ENCODE data around the gene PPIC.

The PPIC gene

GRCh38 chr5:123036391-123037103, at the start of gene PPIC:
Gene PPIC, minus strand, starts transcription at chr5:123036725. Its CDS starts 100 bp downstream, at chr5:123036625.
- no peak for DNase-seq (ENCODE audit: low read depth, low spot score)

- no peak for DNase-seq (ENCODE audit: low read depth, low spot score)
These were observed 49.2 kb upstream of the PPIC start for GRCh38 chr5:123085638-123086286.

- no peak for DNase-seq (ENCODE audit: low read depth, low spot score)
These were observed 48.4 kb upstream of the PPIC start for GRCh38 chr5:123084730-123085605.

- no peak for DNase-seq (ENCODE audit: low read depth, low spot score)
These were observed 46.8 kb upstream of the PPIC start for GRCh38 chr5:123083298-123083697.

- no peak for DNase-seq (ENCODE audit: low read depth, low spot score)
These were observed 43.7 kb upstream of the PPIC start for GRCh38 chr5:123080215-123080614.

GRCh38 chr5:123075521-123076163, 39.1 kb upstream of the PPIC start:
- DNase-seq (ENCODE audit: low read depth, low spot score), result no peak

GRCh38 chr5:123068368-123068938, 31.9 kb upstream of the PPIC start:
- DNase-seq (ENCODE audit: low read depth, low spot score), result no peak

GRCh38 chr5:123066016-123066415, 29.5 kb upstream of the PPIC start:
- no peak for DNase-seq (ENCODE audit: low read depth, low spot score)

GRCh38 chr5:123059455-123059854, 22.9 kb upstream of the PPIC start:
- DNase-seq (ENCODE audit: low read depth, low spot score), result no peak

- no peak for DNase-seq (ENCODE audit: low read depth, low spot score)
These were observed 14.7 kb upstream of the PPIC start for GRCh38 chr5:123051206-123051605.

GRCh38 chr5:123047706-123048105, 11.2 kb upstream of the PPIC start:
- DNase-seq (ENCODE audit: low read depth, low spot score), result no peak

GRCh38 chr5:123046222-123046621, 9.7 kb upstream of the PPIC start:
- no peak for DNase-seq (ENCODE audit: low read depth, low spot score)

GRCh38 chr5:123044926-123045617, 8.5 kb upstream of the PPIC start:
- DNase-seq (ENCODE audit: low read depth, low spot score), result no peak

GRCh38 chr5:123039673-123040072, 3.1 kb upstream of the PPIC start:
- DNase-seq (ENCODE audit: low read depth, low spot score), result no peak

GRCh38 chr5:123037104-123037418, 536 bp upstream of the PPIC start:
- DNase-seq (ENCODE audit: low read depth, low spot score), result no peak

GRCh38 chr5:123035918-123036390, 571 bp downstream of the PPIC start:
- DNase-seq (ENCODE audit: low read depth, low spot score), result no peak

GRCh38 chr5:123035360-123035917, 1.1 kb downstream of the PPIC start:
- no peak for DNase-seq (ENCODE audit: low read depth, low spot score)

GRCh38 chr5:123033157-123033671, 3.3 kb downstream of the PPIC start:
- no peak for DNase-seq (ENCODE audit: low read depth, low spot score)

GRCh38 chr5:123028222-123028621, 8.3 kb downstream of the PPIC start:
- DNase-seq (ENCODE audit: low read depth, low spot score), result no peak

GRCh38 chr5:123014689-123015088, 21.8 kb downstream of the PPIC start:
- no peak for DNase-seq (ENCODE audit: low read depth, low spot score)
